NCI-H748 treated with DMSO at 0.1 percent for 48 hours (cell line): ENCODE measurements around the gene SLC38A1.
"Not testable (repeated sequence)": the region's sequence is repeated elsewhere in the genome, so short reads cannot be mapped to it uniquely, and the experiment has no call there.

Experiments
- DNase-seq: peaks from one replicate; lab custom pipeline; 2025; lab: John Stamatoyannopoulos, UW

The SLC38A1 gene

DNA sequence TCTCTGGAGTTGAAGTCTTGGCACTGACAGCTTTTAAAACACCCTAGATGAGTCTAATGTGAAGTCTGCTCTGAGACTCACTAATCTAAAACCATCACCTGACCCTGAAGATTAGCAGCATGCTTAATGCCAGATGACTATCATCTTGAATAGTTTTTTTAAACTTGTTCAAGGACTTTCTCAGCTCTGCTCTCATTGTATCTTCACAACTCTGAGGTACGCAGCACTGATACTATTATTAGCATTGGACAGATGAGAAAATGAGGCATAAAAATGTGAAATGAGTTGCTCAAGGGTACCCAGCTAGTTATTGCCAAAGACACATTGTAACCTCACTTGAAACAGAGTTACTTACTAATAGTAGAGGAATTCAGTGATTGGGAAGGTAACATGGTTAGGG lies 4.8 kb downstream of the SLC38A1 start:
- DNase-seq, result no peak

DNA sequence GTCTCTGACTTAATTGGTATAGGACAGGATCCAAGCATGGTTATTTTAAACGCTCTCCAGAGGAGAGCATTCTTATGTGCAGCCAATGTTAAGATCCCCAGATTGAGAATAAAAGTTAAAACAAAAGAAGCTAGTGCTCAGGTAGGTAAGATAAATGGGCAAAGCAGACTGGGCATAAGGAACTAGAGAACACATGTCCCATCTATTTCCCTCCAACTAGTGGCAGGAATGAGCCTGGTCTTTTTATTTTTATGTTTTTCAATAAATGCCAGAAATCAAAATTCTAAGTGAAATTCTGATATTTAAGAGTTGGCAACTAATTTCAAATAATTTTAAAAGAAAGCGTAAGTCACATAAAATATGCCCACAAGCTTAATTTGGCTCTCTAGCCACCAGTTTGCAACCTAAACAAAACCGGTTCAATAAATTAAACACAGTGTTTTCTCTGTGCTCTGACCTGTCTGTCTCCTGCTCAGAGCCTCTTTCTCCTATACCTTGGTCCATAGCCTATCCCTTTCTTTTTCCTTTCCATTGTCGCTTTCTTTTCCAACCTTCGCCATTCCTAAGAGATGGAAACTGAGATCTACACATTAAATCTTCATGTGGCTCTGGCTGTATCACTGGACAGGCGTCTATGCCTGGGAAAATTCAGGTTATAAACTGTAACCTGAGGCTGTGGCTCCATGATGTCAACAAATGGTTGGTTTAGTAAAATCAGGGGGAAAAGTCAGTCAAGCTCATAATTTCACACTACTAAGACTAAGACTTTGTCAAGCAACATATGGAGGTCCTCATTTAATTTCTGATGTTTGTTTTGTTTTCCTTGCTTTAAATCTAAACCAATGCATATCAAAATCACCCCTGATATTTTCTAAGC lies 5.5 kb downstream of the SLC38A1 start:
- no peak for DNase-seq

DNA sequence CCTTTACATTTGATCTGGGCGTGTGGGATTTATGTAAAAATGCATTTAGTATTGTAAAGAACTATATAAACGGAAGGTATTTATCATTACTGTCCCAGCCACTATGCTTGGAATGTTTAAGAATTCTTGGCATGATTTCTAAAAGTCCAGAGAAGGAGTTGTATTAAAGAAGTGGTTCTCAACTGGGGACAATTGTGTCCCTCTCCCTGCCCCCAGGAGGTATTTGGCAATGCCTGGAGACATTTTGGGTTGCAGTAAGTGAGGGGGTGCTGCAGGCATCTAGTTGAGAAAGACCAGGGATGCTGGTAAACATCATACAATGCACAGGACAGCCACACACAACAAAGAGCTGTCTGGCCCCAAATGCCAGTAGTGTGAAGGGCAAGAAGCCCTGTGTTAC lies 7.2 kb downstream of the SLC38A1 start:
- no peak for DNase-seq

DNA sequence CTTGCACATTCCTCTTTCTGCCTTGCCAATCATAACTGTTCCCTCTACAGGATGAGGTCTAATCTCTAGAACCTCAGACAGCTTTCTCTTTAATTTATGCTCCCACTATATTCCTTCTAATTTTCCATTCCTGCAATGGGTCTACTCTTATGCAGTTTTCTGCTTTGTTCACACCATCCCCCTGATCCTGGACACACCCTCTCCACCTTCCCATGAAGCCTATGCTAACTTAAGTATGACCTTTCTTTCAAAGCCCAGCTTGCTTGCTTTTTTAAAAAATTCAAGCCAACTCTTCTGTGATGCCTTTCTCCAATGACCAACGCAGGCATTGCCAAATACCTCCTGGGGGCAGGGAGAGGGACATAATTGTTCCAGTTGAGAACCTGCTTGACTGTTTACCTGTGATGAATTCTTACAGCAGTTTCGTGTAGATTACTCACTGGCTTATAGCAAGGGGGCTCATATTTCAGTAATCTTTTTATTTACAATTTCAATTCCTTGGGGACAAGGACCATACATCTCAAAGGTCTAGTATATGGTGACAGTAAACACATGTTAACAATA lies 7.8 kb downstream of the SLC38A1 start:
- no peak for DNase-seq

DNA sequence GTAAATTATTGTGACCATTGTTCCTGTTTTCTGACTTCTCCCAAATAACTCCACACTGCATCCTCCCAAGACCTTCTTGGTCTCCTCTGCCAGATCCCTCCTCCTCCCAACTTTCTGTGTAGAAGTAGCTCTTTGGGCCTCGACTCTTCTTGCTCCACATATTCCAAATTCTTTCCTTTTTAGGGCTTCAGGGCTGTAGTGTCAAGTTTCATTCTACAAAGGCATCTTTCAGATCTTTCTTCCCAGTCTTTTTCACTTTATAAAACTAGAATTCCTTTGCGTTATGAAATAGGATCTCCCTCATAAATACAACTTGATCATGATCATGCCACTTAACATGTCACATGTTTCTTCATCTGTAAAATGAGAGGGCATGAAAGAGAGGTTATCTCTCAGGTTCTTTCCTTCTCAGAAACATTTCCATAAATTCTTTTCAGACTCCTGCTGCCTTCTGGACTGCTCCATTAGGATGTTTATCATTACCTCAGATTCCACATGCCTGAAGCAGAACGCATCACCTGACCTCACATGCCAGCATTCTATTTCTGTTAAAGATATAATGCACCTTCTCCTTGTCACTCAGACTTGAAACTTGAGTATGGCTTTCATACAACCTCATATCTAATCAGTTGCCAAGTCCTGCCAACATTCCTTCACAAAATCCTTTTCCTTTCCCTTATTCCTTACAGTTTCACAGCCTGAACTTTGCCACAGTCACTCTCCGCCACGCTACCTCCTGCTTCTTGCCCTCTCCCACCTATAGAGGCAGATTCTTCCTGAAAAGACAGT lies 8.5 kb downstream of the SLC38A1 start:
- DNase-seq, result no peak

DNA sequence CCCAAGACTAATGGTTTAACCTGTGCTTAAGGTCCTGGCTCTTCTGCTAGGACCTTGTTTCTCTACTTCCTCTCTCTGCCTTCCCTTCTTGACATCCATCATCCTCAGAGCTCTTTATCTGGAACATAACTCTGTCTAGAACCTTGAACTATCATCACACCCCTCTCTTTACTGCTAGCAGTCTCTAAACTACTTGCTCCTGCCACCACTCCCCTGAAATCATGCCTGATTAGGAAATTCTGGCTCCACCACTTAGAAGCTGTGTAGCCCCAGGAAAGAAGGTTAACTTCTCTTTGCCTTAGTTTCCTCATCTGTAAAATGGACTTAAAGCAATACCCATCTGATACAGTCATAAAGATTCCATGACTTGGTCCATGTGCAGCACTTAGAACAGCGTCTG lies 9.1 kb downstream of the SLC38A1 start:
- DNase-seq, result no peak

DNA sequence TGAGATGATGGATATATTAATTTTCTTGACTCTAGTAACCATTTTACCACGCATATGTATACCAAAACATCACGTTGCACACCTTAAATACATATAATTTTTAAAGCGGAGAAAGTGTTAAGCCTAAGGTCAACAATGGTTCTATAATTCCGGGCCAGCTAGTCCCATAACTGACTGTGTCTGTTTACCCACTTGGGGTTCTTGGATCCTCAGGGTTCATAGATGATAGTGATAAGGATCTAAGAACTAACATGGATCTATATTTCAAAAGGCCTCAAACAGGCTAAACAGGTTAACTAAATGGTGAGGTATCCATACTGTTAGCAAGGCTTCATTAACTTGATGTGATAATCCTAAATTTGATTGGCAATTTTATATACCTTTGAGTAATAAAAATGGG lies 9.8 kb downstream of the SLC38A1 start:
- DNase-seq, result no peak

DNA sequence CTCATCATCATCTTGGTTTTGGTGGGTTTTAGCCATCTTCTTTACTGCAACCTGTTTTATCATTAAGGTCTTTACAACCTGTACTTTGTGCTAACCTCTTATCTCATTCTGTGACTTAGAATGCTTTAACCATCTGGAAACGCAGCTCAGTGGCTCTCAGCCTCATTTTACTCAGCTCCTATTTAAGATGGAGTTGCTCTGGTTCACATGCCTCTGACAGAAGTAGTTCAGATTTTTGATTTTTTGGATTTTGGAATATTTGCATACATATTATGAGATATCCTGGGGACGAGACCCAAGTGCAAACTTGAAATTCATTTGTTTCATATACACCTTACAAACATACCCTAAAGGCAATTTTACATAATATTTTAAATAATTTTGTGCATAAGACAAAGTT lies 10.7 kb downstream of the SLC38A1 start:
- no peak for DNase-seq

DNA sequence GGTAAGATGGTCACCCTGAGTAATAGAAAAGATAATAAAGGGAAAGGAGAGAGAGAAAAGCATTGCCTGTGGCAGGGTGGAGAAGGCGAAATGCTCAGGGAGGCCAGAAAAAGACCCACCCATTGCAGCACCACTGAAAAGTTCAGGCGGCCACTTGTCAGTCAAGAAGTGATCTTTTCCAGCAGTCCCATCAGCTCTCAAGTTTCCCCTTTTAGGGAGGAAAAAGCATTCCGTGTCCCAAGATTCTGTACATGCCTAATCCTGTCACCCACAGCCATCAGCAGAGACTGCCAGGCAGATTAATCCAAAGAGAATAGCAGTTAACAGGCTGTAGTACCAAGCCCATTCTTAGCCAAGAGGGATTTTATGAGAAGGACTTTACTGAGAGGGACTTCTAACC lies 11.9 kb downstream of the SLC38A1 start:
- DNase-seq, result no peak

DNA sequence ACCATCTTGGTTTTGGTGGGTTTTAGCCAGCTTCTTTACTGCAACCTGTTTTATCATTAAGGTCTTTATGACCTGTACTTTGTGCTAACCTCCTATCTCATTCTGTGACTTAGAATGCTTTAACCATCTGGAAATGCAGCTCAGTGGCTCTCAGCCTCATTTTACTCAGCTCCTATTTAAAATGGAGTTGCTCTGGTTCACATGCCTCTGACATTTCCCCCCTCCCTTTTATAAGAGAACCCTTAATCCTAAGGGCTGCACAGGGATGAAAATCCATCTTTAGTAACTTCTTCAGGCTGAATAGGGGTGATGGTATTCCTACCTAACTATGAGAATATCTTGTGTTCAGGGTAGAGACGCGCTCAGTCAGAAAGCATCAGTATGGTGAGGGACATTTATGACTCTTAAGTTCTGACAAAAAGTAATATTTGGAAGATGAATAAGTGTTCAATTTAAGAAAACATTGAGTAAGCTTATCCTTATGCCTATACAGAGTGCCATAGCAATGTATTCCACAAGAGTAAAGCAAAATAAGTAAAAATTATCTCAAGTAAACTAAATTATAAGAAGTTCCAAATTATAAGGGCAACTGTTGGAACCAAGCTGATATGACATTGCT lies 15.2 kb downstream of the SLC38A1 start:
- DNase-seq, result no peak

DNA sequence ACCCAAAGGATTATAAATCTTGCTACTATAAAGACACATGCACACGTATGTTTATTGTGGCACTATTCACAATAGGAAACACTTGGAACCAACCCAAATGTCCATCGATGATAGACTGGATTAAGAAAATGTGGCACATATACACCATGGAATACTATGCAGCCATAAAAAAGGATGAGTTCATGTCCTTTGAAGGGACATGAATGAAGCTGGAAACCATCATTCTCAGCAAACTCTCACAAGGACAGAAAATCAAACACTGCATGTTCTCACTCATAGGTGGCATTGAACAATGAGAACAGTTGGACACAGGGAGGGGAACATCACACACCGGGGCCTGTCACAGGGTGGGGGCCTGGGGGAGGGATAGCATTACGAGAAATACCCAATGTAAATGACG lies 16.8 kb downstream of the SLC38A1 start:
- DNase-seq, result not testable (repeated sequence)

DNA sequence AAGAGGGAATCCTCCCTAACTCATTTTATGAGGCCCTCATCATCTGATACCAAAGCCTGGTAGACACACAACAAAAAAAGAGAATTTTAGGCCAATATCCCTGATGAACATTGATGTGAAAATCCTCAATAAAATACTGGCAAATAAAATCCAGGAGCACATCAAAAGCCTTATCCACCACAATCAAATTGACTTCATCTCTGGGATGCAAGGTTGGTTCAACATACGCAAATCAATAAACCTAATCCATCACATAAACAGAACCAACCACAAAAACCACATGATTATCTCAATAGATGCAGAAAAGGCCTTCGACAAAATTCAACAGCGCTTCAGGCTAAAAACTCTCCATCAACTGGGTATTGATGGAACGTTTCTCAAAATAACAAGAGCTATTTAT lies 18.9 kb downstream of the SLC38A1 start:
- DNase-seq, result not testable (repeated sequence)

DNA sequence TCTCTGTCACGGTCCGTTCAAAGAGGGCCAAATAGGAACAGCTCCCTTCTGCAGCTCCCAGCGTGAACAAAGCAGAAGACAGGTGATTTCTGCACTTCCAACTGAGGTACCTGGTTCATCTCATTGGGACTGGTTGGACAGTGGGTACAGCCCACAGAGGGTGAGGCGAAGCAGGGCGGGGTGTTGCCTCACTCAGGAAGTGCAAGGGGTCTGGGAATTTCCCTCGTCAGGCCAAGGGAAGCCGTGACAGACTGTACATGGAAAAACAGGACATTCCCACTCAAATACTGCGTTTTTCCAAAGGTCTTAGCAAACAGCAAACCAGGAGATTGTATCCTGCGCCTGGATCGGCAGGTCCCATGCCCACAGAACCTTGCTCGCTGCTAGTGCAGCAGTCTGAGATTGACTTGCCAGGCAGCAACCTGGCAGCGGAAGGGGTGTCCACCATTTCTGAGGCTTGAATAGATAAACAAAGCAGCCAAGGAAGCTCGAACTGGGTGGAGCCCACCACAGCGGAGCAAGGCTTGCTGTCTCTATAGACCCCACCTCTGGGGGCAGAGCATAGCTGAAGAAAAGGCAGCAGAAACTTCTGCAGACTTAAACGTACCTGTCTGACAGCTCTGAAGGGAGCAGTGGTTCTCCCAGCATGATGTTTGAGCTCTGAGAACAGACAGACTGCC lies 22.7 kb downstream of the SLC38A1 start:
- DNase-seq, result no peak

DNA sequence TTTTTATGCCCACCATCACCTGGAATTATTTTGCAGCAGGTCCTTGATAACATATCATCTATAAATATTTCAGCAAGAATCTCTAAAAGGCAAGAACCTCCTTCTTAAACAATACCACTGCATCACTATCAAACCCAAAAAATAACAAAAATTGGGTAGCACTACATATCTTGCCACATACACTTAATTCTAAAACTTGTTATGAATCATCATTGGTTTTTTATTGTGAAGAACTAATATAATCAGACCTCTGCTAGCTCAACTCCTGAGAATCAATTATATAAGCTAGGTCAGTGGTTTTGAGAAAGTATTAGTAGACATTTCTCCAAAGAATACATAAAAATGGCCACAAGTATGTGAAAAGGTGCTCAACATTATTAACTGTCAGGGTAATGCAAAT lies 23.8 kb downstream of the SLC38A1 start:
- no peak for DNase-seq

DNA sequence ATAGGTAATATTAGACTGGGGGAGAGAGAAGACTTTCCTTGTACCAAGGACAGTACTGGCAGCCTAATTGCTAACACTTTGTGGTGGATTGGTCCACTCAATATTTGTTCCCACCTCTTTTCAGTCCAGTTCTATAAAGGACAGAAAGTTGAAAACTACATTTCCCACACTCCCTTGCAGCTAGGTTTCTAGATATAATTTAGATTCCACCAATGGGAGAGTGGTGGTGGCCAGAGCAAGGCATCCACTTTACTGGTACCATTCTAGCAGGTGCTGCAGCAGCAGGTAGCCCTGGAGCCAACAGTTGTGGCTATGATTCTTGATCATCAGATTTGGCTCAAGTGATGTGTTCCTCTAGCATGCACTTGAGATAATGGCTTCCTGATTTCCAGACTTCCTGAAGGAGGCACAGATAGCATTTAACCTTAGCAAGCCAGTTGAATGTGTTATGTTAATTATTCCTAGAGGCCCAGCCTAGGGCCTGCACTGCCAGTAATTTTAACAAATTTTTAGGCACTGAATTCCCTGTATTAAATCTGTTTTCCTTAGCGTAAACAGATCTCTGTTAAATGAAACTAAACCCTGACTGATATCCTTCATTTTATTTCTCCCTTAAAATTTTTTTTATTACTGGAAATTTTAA lies 24.4 kb downstream of the SLC38A1 start:
- DNase-seq, result no peak

DNA sequence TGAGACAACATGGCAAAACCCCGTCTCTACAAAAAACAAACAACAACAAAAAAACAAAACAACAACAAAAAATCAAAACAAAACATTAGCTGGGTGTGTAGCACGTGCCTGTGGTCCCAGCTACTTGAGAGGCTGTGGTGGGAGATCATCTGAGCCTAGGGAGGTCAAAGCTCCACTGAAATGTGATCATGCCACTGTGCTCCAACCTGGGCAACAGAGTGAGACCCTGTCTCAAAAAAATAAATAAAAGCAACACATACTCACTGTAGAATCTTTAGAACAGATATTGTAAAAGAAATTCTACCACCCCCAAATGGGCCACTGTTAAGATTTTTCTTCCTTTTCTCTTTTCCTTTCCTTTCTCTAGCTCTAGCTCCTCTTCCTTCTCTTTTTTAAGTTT lies 26.3 kb downstream of the SLC38A1 start:
- DNase-seq, result no peak

DNA sequence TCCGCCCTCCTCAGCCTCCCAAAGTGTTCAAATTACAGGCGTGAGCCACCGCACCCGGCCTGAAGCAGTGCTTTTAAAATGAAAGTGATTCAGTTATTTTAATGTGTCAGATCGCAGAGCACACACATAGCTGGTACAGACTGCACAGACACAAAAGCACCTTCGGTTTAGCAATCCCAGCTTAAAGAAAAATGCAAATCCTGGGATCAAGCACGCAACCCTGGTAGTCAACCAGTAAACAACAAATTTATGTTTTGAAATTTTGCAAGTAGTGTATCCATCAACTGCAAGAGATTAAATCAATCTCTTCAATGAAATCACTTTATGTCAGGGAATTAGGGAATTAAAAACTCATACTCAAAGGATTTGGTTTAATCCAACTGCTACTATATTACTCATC lies 28.4 kb downstream of the SLC38A1 start:
- no peak for DNase-seq

DNA sequence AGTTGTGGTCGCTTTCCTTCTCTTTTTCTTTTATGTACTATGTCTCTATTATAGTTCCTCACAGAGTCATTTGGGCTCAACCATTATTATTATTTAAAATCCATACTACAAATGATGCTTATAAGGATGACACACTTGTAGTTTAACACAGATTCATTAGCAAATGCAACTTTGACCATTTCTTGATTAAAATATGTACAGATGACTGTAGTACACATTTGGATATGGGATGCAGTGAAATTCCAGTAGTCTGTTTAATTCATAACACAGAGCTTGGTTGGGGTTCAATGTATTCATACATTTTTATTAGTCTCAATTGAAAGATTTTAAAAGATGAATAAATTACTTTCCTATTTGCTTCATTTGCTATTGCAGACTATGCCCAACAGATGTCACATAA lies 30.0 kb downstream of the SLC38A1 start:
- DNase-seq, result no peak

DNA sequence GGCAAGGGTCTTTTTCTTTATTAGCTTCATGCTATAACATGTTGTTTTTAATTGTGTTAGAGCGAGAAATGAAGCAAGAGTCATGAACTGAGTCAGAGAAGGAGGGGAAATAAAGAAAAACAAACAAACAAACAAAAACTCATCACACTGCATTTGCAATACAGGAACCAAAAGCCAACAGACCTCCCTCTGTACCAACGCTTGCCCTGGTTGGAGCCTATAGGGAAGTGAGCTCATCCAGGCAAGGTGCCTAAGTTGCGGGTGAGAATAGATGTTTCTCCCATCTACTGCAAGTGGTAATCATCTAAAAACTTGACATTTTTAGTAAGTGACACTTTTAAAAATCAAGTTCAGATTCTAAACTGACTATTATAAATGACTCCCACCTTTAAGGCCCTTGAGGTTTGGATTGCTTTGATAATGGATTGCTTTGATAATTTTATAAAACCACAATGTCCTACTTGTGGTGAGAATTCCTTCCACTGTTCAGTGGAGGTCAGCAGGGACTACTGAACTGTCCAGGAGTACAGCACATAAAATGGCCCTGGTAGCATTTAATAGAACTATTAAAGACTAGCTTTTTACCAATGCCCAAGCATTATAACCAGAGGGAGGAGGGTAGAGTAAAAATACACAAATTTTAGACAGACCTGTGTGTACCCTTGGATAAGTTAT lies 31.3 kb downstream of the SLC38A1 start:
- no peak for DNase-seq

DNA sequence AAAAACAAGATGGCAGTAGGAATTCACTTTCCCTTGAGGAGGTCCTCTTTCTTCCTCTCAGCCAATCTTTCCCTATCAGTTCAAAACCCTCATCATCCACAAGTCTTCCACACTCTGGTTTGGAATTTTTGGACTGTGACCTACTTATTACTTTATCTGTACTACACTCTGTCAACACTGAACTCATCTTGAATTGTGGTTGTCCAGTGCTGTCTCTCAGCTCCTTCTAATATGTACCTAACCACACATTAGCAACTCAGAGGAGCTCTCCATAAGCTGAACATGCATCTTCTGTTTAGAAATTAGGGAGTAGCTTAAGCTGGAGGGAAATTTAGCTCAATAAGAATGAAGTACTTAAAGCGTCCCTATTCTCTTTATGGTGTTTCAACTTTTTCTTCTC lies 34.8 kb downstream of the SLC38A1 start:
- DNase-seq, result no peak

DNA sequence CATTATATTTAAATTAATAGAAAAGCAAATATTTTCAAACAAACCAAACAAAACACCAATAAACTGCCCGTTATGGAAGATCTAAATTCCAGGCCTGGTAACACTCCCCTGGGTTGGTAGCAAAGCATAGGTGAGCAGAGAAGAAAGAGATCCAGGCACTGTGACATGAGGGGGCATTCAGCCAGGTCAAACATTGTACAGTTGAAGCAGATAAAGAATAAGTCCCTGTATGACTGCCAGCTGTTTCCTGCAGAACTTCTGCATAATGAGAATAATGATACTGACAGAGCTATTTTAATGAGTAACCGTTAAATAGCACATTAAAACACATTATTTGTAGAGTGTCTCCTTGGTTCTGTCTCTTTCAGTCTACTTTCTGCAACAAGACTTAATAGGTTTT lies 35.4 kb downstream of the SLC38A1 start:
- no peak for DNase-seq
